Astrocyte (in vitro differentiated cells and primary cell): Measurements from ENCODE around the gene UBR3. TPM values are rescaled to one million over a fixed set of nuclear protein-coding genes. Genes with fewer than 3 reads are reported as not detected.
A peak's percentile ranks its signal among the peaks of the same experiment; 100 is the strongest.

Experiments
- DNase-seq: peaks from one replicate; pipeline ENCODE4 v3.0.0-alpha.2; 2010; ENCODE audit warnings: low read depth
- FAIRE-seq: peaks from 2 replicates; lab custom pipeline; 2011; peaks lifted over from hg19 to GRCh38; lab: Jason Lieb, UNC
- H2AFZ ChIP-seq: 2 replicates; pipeline ENCODE4 v1.6.0; 2012; ENCODE audit warnings: low read depth, low read length, inconsistent platforms
- H3K27ac ChIP-seq: 2 replicates; pipeline ENCODE4 v1.5.1; 2011; ENCODE audit warnings: low read depth, low read length, inconsistent platforms
- H3K27me3 ChIP-seq: 2 replicates; pipeline ENCODE4 v1.6.0; 2011; ENCODE audit warnings: low read length, inconsistent platforms; ENCODE audit not compliant: insufficient read depth
- H3K36me3 ChIP-seq: 2 replicates; pipeline ENCODE4 v1.5.1; 2011; ENCODE audit warnings: low read length, inconsistent platforms; ENCODE audit not compliant: insufficient read depth
- H3K4me1 ChIP-seq: 2 replicates; pipeline ENCODE4 v1.5.1; 2011; ENCODE audit warnings: low read length, inconsistent platforms; ENCODE audit not compliant: insufficient read depth
- H3K4me2 ChIP-seq: 2 replicates; pipeline ENCODE4 v1.6.0; 2012; ENCODE audit warnings: low read length, inconsistent platforms
- H3K4me3 ChIP-seq: 2 replicates; pipeline ENCODE4 v1.5.1; 2011; ENCODE audit warnings: low read depth, mild to moderate bottlenecking, low read length, inconsistent platforms; ENCODE audit not compliant: insufficient read depth
- H3K79me2 ChIP-seq: 2 replicates; pipeline ENCODE4 v1.6.0; 2012; ENCODE audit warnings: mild to moderate bottlenecking, low read length, inconsistent platforms; ENCODE audit not compliant: insufficient read depth
- H3K9ac ChIP-seq: 2 replicates; pipeline ENCODE4 v1.6.0; 2012; ENCODE audit warnings: mild to moderate bottlenecking, low read length, inconsistent platforms
- H3K9me3 ChIP-seq: 2 replicates; pipeline ENCODE4 v1.5.1; 2012; ENCODE audit warnings: low read depth, mild to moderate bottlenecking, low read length, inconsistent platforms; ENCODE audit not compliant: insufficient read depth
- H4K20me1 ChIP-seq: 2 replicates; pipeline ENCODE4 v1.6.0; 2012; ENCODE audit warnings: low read length, inconsistent platforms; ENCODE audit not compliant: insufficient read depth
- H3K27ac Mint-ChIP-seq: one replicate; pipeline ENCODE4 v1.8.0; 2021; ENCODE audit warnings: mild to moderate bottlenecking, mixed read lengths; ENCODE audit not compliant: unreplicated experiment
- H3K27me3 Mint-ChIP-seq: one replicate; pipeline ENCODE4 v1.8.0; 2021; ENCODE audit warnings: low read depth, mixed read lengths; ENCODE audit not compliant: unreplicated experiment
- H3K36me3 Mint-ChIP-seq: one replicate; pipeline ENCODE4 v1.8.0; 2021; ENCODE audit warnings: low read depth, mixed read lengths; ENCODE audit not compliant: unreplicated experiment
- H3K4me1 Mint-ChIP-seq: one replicate; pipeline ENCODE4 v1.8.0; 2021; ENCODE audit warnings: low read depth, mixed read lengths; ENCODE audit not compliant: unreplicated experiment
- H3K4me3 Mint-ChIP-seq: one replicate; pipeline ENCODE4 v1.8.0; 2021; ENCODE audit warnings: mild to moderate bottlenecking, moderate library complexity, mixed read lengths; ENCODE audit not compliant: unreplicated experiment
- H3K9me3 Mint-ChIP-seq: one replicate; pipeline ENCODE4 v1.8.0; 2021; ENCODE audit warnings: mild to moderate bottlenecking, mixed read lengths; ENCODE audit not compliant: unreplicated experiment
- EZH2 ChIP-seq: IDR thresholded peaks from 2 replicates; pipeline ENCODE4 v1.6.1; 2012; ENCODE audit warnings: mild to moderate bottlenecking, low read length, inconsistent platforms; ENCODE audit not compliant: insufficient read depth
- total RNA-seq: library from RNA; stranded (reverse); gene quantifications from 2 replicates; pipeline ENCODE4 v1.2.1, GENCODE V29; 2021
- TF ChIP-seq, protein P1 (sequence below): IDR thresholded peaks from 2 replicates; pipeline ENCODE4 v1.5.1; 2011; ENCODE audit warnings: low read depth, mild to moderate bottlenecking, inconsistent platforms, low read length, moderate library complexity; ENCODE audit not compliant: insufficient read depth

The UBR3 gene
- total RNA-seq, 1 donor from 2014 or later = 18.7 TPM

DNA sequence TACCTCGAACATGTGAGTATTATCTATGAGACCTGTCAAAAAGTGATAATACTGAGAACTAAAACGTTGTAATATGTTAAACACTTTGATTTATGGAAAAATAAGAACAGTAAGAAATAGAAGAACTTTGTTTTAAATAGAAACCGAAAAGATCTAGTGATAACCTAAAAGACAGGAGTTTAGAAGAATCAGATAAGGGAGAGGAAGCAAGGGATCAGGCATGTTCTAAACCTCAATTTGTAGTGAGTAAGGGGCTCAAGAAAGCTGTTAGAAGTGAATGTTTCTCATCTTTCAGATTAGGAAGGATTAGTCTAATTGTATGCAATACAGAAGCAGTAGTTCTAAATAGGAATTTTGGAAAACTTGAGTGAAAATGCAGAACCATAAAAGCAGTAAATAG, 182.0 kb downstream of the UBR3 start:
- H3K27ac Mint-ChIP-seq = no peak overlapping the region
- no peaks in the 10 kb centered on the region for H3K4me1 ChIP-seq
- peaks cover 5% of the 10 kb centered on the region for H3K36me3 Mint-ChIP-seq
- H3K4me3 ChIP-seq = no peak overlapping the region
- H3K4me3 Mint-ChIP-seq = no peak overlapping the region
- H3K36me3 ChIP-seq = peaks cover 5% of the 10 kb centered on the region
- no peaks in the 10 kb centered on the region for H3K79me2 ChIP-seq
- no peaks in the 10 kb centered on the region for H3K4me1 Mint-ChIP-seq
- no peak overlapping the region for H3K4me2 ChIP-seq
- H4K20me1 ChIP-seq = no peaks in the 10 kb centered on the region
- H3K9ac ChIP-seq = no peak overlapping the region
- no peak overlapping the region for H3K27ac ChIP-seq
- TF ChIP-seq, protein P1, sequence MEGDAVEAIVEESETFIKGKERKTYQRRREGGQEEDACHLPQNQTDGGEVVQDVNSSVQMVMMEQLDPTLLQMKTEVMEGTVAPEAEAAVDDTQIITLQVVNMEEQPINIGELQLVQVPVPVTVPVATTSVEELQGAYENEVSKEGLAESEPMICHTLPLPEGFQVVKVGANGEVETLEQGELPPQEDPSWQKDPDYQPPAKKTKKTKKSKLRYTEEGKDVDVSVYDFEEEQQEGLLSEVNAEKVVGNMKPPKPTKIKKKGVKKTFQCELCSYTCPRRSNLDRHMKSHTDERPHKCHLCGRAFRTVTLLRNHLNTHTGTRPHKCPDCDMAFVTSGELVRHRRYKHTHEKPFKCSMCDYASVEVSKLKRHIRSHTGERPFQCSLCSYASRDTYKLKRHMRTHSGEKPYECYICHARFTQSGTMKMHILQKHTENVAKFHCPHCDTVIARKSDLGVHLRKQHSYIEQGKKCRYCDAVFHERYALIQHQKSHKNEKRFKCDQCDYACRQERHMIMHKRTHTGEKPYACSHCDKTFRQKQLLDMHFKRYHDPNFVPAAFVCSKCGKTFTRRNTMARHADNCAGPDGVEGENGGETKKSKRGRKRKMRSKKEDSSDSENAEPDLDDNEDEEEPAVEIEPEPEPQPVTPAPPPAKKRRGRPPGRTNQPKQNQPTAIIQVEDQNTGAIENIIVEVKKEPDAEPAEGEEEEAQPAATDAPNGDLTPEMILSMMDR = no peak
- no peak for TF ChIP-seq EZH2
- no peak overlapping the region for H2AFZ ChIP-seq
- H3K27me3 ChIP-seq = no peaks in the 10 kb centered on the region
- H3K9me3 ChIP-seq = no peaks in the 10 kb centered on the region
- no peaks in the 10 kb centered on the region for H3K27me3 Mint-ChIP-seq
- DNase-seq (no peak), FAIRE-seq (no peak)
- no peaks in the 10 kb centered on the region for H3K9me3 Mint-ChIP-seq

DNA sequence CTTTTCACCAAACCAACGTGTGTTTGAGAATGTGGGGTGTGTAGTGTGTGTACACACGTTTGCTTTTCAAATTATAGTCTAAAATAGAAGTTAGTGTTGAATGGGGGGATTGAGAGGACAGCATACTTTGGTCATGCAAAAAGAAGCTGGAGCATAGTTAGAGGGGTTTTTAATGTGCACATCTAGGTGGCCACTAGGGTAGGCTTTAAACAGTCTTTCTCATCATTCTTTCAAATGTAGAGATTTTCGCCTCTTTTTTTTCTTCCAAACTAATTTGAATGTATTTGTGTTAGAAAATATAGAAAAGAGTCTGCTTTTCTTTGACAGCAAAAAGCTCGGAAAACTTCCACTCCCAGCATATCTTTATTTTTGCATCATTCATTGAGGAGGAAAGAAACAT, 185.5 kb downstream of the UBR3 start:
- Histone ChIP-seq H4K20me1 (no peaks in the 10 kb centered on the region), H3K27ac (no peak overlapping the region), H3K4me1 (no peaks in the 10 kb centered on the region), H2AFZ (no peak overlapping the region), H3K79me2 (no peaks in the 10 kb centered on the region), H3K9me3 (no peaks in the 10 kb centered on the region), H3K9ac (no peak overlapping the region), H3K4me3 (no peak overlapping the region), H3K4me2 (no peak overlapping the region), H3K36me3 (peaks cover 2% of the 10 kb centered on the region), H3K27me3 (no peaks in the 10 kb centered on the region)
- TF ChIP-seq, protein P1 = no peak
- TF ChIP-seq EZH2 = no peak
- H3K4me1 Mint-ChIP-seq = no peaks in the 10 kb centered on the region
- H3K27me3 Mint-ChIP-seq = no peaks in the 10 kb centered on the region
- no peak overlapping the region for H3K4me3 Mint-ChIP-seq
- no peaks in the 10 kb centered on the region for H3K9me3 Mint-ChIP-seq
- FAIRE-seq (no peak), DNase-seq (no peak)
- no peak overlapping the region for H3K27ac Mint-ChIP-seq
- no peaks in the 10 kb centered on the region for H3K36me3 Mint-ChIP-seq

DNA sequence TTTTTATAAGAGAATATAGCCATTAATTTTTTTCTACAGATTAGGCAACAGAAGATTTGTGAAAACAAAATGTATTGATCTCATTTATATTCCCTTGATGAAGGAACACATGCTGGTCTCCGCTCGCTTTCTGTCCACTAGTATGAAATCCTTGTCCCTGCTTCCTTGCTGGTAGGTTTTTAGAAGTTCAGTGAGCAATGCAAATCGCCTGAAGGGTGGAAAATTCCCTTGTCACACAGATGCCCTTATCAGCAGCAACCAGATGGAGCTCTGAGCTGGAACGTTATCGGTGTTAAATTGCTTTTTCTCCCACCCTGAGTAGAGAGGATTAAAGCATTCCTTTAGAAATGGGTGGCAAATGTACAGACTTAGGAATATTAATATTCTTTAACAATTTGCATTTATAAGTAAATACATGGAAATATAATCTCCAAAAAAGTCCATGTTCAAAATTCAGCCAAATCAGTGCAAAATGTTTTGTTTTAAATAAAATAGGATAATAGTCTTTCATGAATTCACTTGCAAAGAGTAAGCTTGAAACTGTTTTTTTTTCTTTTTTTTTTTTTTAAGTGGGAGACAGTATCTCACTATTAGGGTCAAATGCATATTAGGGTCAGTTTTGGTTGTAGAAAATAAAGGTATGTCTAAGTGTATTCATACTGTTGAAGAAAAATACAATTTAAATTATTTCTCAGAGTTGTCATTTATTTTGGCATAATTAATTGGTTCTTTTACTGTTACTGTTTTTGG, 186.7 kb downstream of the UBR3 start:
- no peak overlapping the region for H2AFZ ChIP-seq
- FAIRE-seq = no peak
- DNase-seq = peak; percentile 26
- H3K4me2 ChIP-seq = no peak overlapping the region
- H3K27ac ChIP-seq = no peak overlapping the region
- no peaks in the 10 kb centered on the region for H3K27me3 ChIP-seq
- Mint-ChIP-seq H3K9me3 (no peaks in the 10 kb centered on the region), H3K27me3 (no peaks in the 10 kb centered on the region), H3K4me1 (no peaks in the 10 kb centered on the region), H3K36me3 (peaks cover 2% of the 10 kb centered on the region), H3K4me3 (no peak overlapping the region), H3K27ac (no peak overlapping the region)
- peaks cover 6% of the 10 kb centered on the region for H3K36me3 ChIP-seq
- no peaks in the 10 kb centered on the region for H3K9me3 ChIP-seq
- no peaks in the 10 kb centered on the region for H3K79me2 ChIP-seq
- no peak for TF ChIP-seq EZH2
- TF ChIP-seq, protein P1 = no peak
- no peaks in the 10 kb centered on the region for H3K4me1 ChIP-seq
- no peak overlapping the region for H3K9ac ChIP-seq
- H4K20me1 ChIP-seq = no peaks in the 10 kb centered on the region
- H3K4me3 ChIP-seq = no peak overlapping the region
